Type B pancreatic cell (in vitro differentiated cells): ENCODE data around the gene ZBTB47. TPM values are rescaled to one million over a fixed set of nuclear protein-coding genes. Genes with fewer than 3 reads are reported as not detected.

Source experiments
- DNase-seq: peaks from one replicate; pipeline ENCODE4 v3.0.0; 2021; ENCODE audit warnings: mixed read lengths; ENCODE audit not compliant: unreplicated experiment; ENCODE audit errors: extremely low spot score
- H3K27ac Mint-ChIP-seq: 2 replicates; pipeline ENCODE4 v1.8.0; 2021; ENCODE audit warnings: mild to moderate bottlenecking, mixed read lengths
- H3K27me3 Mint-ChIP-seq: 2 replicates; pipeline ENCODE4 v1.8.0; 2021; ENCODE audit warnings: mixed read lengths
- H3K36me3 Mint-ChIP-seq: 2 replicates; pipeline ENCODE4 v1.8.0; 2021; ENCODE audit warnings: mixed read lengths
- H3K4me1 Mint-ChIP-seq: one replicate; pipeline ENCODE4 v1.8.0; 2021; ENCODE audit warnings: mixed read lengths; ENCODE audit not compliant: unreplicated experiment
- H3K4me3 Mint-ChIP-seq: 2 replicates; pipeline ENCODE4 v1.8.0; 2021; ENCODE audit warnings: mild to moderate bottlenecking, mixed read lengths
- H3K9me3 Mint-ChIP-seq: 2 replicates; pipeline ENCODE4 v1.8.0; 2021; ENCODE audit warnings: mixed read lengths
- total RNA-seq: library from RNA; stranded (reverse); gene quantifications from 2 replicates; pipeline ENCODE4 v1.2.1, GENCODE V29; 2021; ENCODE audit warnings: low replicate concordance
- TF ChIP-seq, protein P1 (sequence below): fragments of 200-600 bp; sonication (generic); conservative IDR thresholded peaks from 2 replicates; pipeline ENCODE4 v1.5.0; 2021; ENCODE audit warnings: antibody characterized with exemption, mild to moderate bottlenecking

Gene ZBTB47
- total RNA-seq, 1 donor from 2014 or later = 8.1 TPM

DNA sequence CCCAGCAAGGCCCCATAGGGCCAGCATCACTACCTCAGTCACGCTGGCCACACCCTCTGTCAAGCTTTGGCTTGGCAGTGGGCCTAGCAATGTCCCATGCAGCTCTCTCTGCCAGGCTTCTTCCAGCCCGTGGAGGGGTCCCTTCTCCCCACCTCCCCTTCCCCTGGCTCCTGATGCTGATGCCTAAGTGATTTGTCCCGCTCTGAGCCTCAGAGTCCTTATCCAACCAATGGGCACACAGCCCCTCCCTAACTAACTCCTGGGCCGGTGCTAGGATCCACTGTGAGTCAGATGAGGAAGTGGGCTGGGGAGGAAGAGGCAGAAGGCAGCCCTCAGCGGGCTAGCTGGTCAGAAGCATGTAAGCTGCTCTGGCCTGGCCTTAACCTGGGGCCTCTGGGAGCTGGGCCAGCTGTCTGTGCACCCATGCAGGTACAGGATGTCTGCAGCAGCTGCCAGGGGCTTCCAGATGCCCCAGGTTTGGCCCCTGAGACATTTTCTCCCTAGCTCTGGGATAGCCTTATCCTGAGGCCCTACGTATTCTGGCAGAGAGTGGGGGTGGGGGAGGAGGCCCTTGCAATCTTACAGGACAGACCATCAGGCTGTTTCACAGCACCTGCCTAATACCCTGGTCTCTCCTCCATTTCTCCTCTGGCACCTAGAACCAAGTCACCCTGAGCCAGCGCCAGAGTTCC lies 740 bp upstream of the ZBTB47 start:
- no peak for DNase-seq
- TF ChIP-seq, protein P1, sequence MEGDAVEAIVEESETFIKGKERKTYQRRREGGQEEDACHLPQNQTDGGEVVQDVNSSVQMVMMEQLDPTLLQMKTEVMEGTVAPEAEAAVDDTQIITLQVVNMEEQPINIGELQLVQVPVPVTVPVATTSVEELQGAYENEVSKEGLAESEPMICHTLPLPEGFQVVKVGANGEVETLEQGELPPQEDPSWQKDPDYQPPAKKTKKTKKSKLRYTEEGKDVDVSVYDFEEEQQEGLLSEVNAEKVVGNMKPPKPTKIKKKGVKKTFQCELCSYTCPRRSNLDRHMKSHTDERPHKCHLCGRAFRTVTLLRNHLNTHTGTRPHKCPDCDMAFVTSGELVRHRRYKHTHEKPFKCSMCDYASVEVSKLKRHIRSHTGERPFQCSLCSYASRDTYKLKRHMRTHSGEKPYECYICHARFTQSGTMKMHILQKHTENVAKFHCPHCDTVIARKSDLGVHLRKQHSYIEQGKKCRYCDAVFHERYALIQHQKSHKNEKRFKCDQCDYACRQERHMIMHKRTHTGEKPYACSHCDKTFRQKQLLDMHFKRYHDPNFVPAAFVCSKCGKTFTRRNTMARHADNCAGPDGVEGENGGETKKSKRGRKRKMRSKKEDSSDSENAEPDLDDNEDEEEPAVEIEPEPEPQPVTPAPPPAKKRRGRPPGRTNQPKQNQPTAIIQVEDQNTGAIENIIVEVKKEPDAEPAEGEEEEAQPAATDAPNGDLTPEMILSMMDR = no peak
- H3K27me3 Mint-ChIP-seq = no peaks in the 10 kb centered on the region
- peak overlapping the region; percentile 92 for H3K4me3 Mint-ChIP-seq
- peaks cover 10% of the 10 kb centered on the region for H3K36me3 Mint-ChIP-seq
- peak overlapping the region; percentile 68 for H3K27ac Mint-ChIP-seq
- peaks cover 23% of the 10 kb centered on the region for H3K4me1 Mint-ChIP-seq
- no peaks in the 10 kb centered on the region for H3K9me3 Mint-ChIP-seq

DNA sequence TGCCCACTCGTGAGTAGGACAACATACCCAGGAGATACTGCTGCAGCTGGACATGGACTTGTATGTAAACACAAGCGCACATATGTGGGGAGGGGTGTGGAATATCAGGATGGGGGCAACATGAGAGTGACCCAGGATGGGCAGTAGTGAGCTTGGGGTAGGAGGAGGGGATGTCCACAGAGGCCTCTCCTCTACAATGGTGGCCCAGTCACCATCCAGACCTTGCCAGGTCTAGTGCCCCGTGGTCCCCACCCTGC lies 266 bp upstream of the ZBTB47 start:
- peak overlapping the region; percentile 68 for H3K27ac Mint-ChIP-seq

DNA sequence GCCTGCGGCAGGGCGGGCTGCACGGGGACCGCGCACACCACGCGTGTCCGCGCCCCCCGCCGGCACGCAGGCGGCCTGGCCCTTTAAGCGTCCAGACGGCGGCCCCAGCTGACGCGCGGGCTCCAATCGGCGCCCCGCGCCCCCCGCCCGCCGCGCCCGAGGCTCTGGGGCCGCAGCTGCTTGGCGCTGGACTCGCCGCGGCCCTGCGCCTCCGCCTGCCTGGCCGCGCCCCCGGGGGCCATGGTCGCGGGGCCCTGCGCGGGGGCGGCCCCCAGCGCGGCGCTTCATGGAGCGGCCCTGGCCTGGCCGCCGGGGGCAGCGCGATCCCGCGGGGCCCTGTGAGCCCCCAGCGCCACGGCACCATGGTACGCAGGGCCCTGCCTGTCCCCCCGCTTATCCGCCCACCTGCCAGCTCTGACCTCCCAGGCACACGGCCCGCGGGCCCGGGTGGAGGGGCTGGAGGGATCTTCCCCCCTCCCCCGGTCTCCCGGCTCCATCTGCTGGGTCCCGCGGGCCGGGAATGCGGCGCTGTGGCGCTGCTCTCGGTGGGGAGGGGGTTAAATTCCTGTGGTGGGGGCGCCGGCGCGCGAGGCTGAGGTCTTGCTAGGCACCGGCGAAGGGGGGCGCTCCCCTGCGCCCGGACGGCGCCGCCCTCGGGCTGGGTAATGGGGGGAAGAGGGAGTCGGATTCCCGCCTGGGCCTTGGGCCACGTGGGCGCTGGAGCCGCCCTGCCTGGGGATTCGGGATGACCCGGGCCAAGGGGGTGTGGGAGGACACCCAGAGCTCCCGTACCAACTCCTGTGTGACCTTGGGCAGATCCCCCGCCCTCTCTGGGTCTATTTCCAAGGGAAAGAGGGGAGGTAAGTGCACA lies 1.1 kb downstream of the ZBTB47 start:
- no peak for DNase-seq
- Mint-ChIP-seq H3K4me3 (peak overlapping the region; percentile 68), H3K9me3 (no peaks in the 10 kb centered on the region), H3K4me1 (peaks cover 19% of the 10 kb centered on the region), H3K27me3 (no peaks in the 10 kb centered on the region), H3K36me3 (no peaks in the 10 kb centered on the region), H3K27ac (no peak overlapping the region)
- TF ChIP-seq, protein P1 = peak; percentile 16

More for the DNA sequence above, 266 bp upstream of the ZBTB47 start:
- no peaks in the 10 kb centered on the region for H3K27me3 Mint-ChIP-seq
- TF ChIP-seq, protein P1 = no peak
- H3K4me1 Mint-ChIP-seq = peaks cover 19% of the 10 kb centered on the region
- peaks cover 6% of the 10 kb centered on the region for H3K36me3 Mint-ChIP-seq
- H3K4me3 Mint-ChIP-seq = peak overlapping the region; percentile 92
- no peaks in the 10 kb centered on the region for H3K9me3 Mint-ChIP-seq
- DNase-seq = no peak

DNA sequence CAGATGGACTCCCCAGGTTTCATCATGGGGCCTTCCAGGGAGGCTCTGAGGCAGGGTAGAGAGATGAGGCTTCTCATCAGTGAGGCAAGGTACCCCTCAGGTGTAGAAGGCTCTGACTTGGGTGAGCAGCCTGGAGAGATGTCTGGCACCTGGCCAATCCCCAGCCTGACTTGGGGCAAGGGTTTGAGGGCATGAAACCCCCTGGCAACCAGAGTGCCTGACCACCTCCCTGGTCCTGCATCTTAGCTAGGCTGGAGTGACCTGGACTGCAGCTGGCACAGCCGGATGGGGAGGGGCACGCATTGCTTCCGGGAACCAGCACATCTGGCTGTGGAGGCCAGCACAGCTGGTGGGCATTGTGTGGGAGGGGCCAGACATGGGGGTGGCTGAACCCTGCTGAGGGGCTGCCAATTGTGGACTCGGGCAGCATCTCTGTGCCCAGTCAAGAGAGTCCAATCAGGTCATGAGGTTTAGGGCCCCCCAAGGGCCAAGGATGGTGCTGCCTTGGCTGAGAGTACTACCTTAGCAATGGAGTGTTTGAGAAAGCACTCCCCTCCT lies 1.9 kb downstream of the ZBTB47 start:
- peaks cover 19% of the 10 kb centered on the region for H3K4me1 Mint-ChIP-seq
- DNase-seq = no peak
- H3K36me3 Mint-ChIP-seq = peaks cover 5% of the 10 kb centered on the region
- no peak overlapping the region for H3K27ac Mint-ChIP-seq
- TF ChIP-seq, protein P1 = no peak
- H3K4me3 Mint-ChIP-seq = peak overlapping the region; percentile 68
- no peaks in the 10 kb centered on the region for H3K27me3 Mint-ChIP-seq
- H3K9me3 Mint-ChIP-seq = no peaks in the 10 kb centered on the region

DNA sequence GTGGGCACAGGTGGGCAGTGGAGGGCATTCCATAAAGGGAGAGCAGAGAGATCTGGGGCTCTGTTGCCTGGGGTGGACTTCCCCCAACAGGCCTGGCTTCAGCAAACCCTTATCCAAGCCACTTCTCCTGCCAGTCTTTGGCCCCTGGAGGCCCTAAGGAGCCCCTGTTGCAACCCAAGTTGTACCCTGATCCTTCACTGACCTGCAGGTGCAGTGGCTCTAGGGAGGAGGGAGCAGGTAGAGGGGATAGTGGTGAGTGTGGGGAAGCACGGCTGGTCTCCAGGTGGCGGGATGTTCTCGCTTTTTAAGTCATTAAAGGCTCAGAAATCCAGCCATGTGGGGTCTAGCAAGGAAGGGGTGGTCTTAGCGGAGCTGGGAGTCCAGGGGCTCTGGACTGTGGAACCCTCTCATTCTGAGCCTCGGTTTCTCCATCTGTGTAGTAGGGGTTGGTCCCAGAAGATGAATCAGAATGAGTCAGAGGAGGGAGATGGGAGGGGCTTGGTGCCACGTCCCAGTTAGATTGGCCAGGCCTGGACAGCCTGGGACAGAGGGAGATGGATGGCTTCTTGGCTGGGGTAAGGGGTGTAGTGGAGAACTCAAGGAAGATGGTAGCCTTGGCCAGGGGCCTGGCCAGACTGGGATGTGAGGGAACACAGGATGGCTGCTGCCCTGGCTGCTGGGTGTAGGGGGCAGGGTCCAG lies 2.6 kb downstream of the ZBTB47 start:
- Mint-ChIP-seq H3K4me3 (peak overlapping the region; percentile 58), H3K27me3 (no peaks in the 10 kb centered on the region), H3K36me3 (peaks cover 5% of the 10 kb centered on the region), H3K9me3 (no peaks in the 10 kb centered on the region), H3K4me1 (peaks cover 19% of the 10 kb centered on the region), H3K27ac (peak overlapping the region; percentile 69)
- TF ChIP-seq, protein P1 = no peak
- no peak for DNase-seq
